ENCODE data around the gene SPTB.

DNA sequence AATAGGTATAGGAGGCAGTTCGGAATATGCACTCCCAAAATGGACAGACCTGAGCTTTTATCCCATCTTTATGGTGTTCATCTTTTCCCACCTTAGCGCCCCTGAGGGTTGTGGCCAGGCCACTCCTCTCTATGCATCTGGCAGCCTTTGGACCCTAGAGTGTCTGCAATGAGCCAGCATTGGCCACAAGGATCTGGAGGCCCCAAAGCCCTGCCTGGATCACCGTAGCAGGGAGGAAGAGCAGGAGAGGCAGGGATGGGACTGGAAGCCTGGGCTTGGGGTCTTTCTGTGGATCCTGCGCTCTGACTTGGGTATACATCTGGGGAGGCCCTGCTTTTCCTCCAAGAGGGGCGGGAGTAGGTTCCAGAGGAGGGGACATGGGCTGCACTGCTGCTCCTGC lies 123.0 kb downstream of the SPTB start:
- no peak for TF ChIP-seq REPIN1 (tag by site-specific recombination; IDR thresholded peaks at IDR 0.05; ENCODE audit: low read depth)
- TF ChIP-seq, protein P1, sequence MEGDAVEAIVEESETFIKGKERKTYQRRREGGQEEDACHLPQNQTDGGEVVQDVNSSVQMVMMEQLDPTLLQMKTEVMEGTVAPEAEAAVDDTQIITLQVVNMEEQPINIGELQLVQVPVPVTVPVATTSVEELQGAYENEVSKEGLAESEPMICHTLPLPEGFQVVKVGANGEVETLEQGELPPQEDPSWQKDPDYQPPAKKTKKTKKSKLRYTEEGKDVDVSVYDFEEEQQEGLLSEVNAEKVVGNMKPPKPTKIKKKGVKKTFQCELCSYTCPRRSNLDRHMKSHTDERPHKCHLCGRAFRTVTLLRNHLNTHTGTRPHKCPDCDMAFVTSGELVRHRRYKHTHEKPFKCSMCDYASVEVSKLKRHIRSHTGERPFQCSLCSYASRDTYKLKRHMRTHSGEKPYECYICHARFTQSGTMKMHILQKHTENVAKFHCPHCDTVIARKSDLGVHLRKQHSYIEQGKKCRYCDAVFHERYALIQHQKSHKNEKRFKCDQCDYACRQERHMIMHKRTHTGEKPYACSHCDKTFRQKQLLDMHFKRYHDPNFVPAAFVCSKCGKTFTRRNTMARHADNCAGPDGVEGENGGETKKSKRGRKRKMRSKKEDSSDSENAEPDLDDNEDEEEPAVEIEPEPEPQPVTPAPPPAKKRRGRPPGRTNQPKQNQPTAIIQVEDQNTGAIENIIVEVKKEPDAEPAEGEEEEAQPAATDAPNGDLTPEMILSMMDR (tag by site-specific recombination; IDR thresholded peaks at IDR 0.05) = no peak
- TF ChIP-seq ZNF555 (tag by site-specific recombination; conservative IDR thresholded peaks at IDR 0.05) = no peak
- TF ChIP-seq KLF16 (tag by site-specific recombination; IDR thresholded peaks at IDR 0.05) = no peak
- no peak for TF ChIP-seq TCF7L2 (IDR thresholded peaks at IDR 0.05; ENCODE audit: borderline replicate concordance, low read depth, low read length)
- no peak for TF ChIP-seq YY1 (tag by site-specific recombination; IDR thresholded peaks at IDR 0.05)
- TF ChIP-seq ZNF16 (tag by site-specific recombination; IDR thresholded peaks at IDR 0.05; ENCODE audit: low read depth) = no peak
- TF ChIP-seq OSR2 (tag by site-specific recombination; IDR thresholded peaks at IDR 0.05) = no peak
- no peak for TF ChIP-seq ZBTB26 (tag by site-specific recombination; optimal IDR thresholded peaks at IDR 0.05)
- no peak for TF ChIP-seq ZNF600 (tag by site-specific recombination; IDR thresholded peaks at IDR 0.05)
- TF ChIP-seq, protein P2, sequence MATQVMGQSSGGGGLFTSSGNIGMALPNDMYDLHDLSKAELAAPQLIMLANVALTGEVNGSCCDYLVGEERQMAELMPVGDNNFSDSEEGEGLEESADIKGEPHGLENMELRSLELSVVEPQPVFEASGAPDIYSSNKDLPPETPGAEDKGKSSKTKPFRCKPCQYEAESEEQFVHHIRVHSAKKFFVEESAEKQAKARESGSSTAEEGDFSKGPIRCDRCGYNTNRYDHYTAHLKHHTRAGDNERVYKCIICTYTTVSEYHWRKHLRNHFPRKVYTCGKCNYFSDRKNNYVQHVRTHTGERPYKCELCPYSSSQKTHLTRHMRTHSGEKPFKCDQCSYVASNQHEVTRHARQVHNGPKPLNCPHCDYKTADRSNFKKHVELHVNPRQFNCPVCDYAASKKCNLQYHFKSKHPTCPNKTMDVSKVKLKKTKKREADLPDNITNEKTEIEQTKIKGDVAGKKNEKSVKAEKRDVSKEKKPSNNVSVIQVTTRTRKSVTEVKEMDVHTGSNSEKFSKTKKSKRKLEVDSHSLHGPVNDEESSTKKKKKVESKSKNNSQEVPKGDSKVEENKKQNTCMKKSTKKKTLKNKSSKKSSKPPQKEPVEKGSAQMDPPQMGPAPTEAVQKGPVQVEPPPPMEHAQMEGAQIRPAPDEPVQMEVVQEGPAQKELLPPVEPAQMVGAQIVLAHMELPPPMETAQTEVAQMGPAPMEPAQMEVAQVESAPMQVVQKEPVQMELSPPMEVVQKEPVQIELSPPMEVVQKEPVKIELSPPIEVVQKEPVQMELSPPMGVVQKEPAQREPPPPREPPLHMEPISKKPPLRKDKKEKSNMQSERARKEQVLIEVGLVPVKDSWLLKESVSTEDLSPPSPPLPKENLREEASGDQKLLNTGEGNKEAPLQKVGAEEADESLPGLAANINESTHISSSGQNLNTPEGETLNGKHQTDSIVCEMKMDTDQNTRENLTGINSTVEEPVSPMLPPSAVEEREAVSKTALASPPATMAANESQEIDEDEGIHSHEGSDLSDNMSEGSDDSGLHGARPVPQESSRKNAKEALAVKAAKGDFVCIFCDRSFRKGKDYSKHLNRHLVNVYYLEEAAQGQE (tag by site-specific recombination; IDR thresholded peaks at IDR 0.05) = no peak
- no peak for TF ChIP-seq MZF1 (tag by site-specific recombination; IDR thresholded peaks at IDR 0.05; ENCODE audit: borderline replicate concordance)
- TF ChIP-seq ZNF24 (tag by site-specific recombination; IDR thresholded peaks at IDR 0.05) = no peak
- no peak for TF ChIP-seq ZFP3 (tag by site-specific recombination; IDR thresholded peaks at IDR 0.05; ENCODE audit: low read depth)

Data from HEK293 (cell line).